SK-N-SH treated with all-trans-retinoic acid at 6 μM for 48 hours (cell line): Measurements from ENCODE around the gene CMTR1.

ENCODE experiments used
- ATAC-seq: fragments of 200-7000 bp; cut with Tn5 transposase; 3 replicates; pipeline ENCODE4 v1.9.1; 2020; ENCODE audit warnings: mild to moderate bottlenecking, moderate library complexity
- ARNTL ChIP-seq: fragments of 450-650 bp; formaldehyde crosslinking; IDR thresholded peaks from 2 replicates; pipeline ENCODE4 v1.5.0; 2020; ENCODE audit warnings: low read depth, mild to moderate bottlenecking, moderate library complexity, borderline replicate concordance
- BACH2 ChIP-seq: fragments of 250-450 bp; sonication (Bioruptor Pico); IDR thresholded peaks from 2 replicates; pipeline ENCODE4 v1.9.0; 2021; ENCODE audit warnings: mild to moderate bottlenecking, borderline replicate concordance
- CSDC2 ChIP-seq: fragments of 250-450 bp; sonication (Bioruptor Pico); IDR thresholded peaks from 2 replicates; pipeline ENCODE4 v1.5.0; 2020; ENCODE audit warnings: mild to moderate bottlenecking, moderate library complexity
- CSRNP3 ChIP-seq: fragments of 250-450 bp; sonication (Bioruptor Pico); IDR thresholded peaks from 2 replicates; pipeline ENCODE4 v1.5.1; 2021; ENCODE audit warnings: mild to moderate bottlenecking, moderate library complexity
- ESRRG ChIP-seq: fragments of 250-450 bp; sonication (Bioruptor Pico); IDR thresholded peaks from 2 replicates; pipeline ENCODE4 v1.6.1; 2021; ENCODE audit warnings: mild to moderate bottlenecking
- ISL1 ChIP-seq: fragments of 250-450 bp; sonication (Bioruptor Pico); IDR thresholded peaks from 2 replicates; pipeline ENCODE4 v2.1.2; 2022; ENCODE audit warnings: mild to moderate bottlenecking, moderate library complexity
- PPARA ChIP-seq: fragments of 250-450 bp; sonication (Bioruptor Pico); IDR thresholded peaks from 2 replicates; pipeline ENCODE4 v1.5.0; 2020; ENCODE audit warnings: mild to moderate bottlenecking, borderline replicate concordance
- RARB ChIP-seq: fragments of 250-450 bp; sonication (Bioruptor Pico); IDR thresholded peaks from 2 replicates; pipeline ENCODE4 v1.8.0; 2021; ENCODE audit warnings: mild to moderate bottlenecking, moderate library complexity
- SNAI2 ChIP-seq: fragments of 250-450 bp; sonication (Bioruptor Pico); IDR thresholded peaks from 2 replicates; pipeline ENCODE4 v1.5.0; 2020; ENCODE audit warnings: mild to moderate bottlenecking, moderate library complexity
- TCF4 ChIP-seq: fragments of 250-450 bp; sonication (Bioruptor Pico); IDR thresholded peaks from 2 replicates; pipeline ENCODE4 v1.8.0; 2021; ENCODE audit warnings: mild to moderate bottlenecking, moderate library complexity, borderline replicate concordance
- TSHZ2 ChIP-seq: fragments of 250-450 bp; sonication (Bioruptor Pico); IDR thresholded peaks from 2 replicates; pipeline ENCODE4 v1.5.0; 2020; ENCODE audit warnings: mild to moderate bottlenecking, moderate library complexity
- ZFP30 ChIP-seq: fragments of 450-650 bp; formaldehyde crosslinking; IDR thresholded peaks from 2 replicates; pipeline ENCODE4 v1.5.0; 2022; ENCODE audit warnings: mild to moderate bottlenecking, moderate library complexity
- ZNF565 ChIP-seq: fragments of 450-650 bp; formaldehyde crosslinking; conservative IDR thresholded peaks from 2 replicates; pipeline ENCODE4 v1.5.0; 2020; ENCODE audit warnings: low read depth, mild to moderate bottlenecking, moderate library complexity
- ZNF70 ChIP-seq: fragments of 450-650 bp; formaldehyde crosslinking; IDR thresholded peaks from 2 replicates; pipeline ENCODE4 v1.5.0; 2020; ENCODE audit warnings: mild to moderate bottlenecking, moderate library complexity
- TF ChIP-seq, protein P1 (sequence below): fragments of 250-450 bp; sonication (Bioruptor Pico); IDR thresholded peaks from 2 replicates; pipeline ENCODE4 v1.5.1; 2020; ENCODE audit warnings: low read depth, mild to moderate bottlenecking, moderate library complexity
- TF ChIP-seq, protein P2 (sequence below): fragments of 250-450 bp; sonication (Bioruptor Pico); IDR thresholded peaks from 2 replicates; pipeline ENCODE4 v1.8.0; 2021; ENCODE audit warnings: low read depth, mild to moderate bottlenecking, moderate library complexity, borderline replicate concordance

CMTR1 gene

GRCh38 chr6:37480951-37481534 is 48.0 kb downstream of the CMTR1 start:
- TF ChIP-seq ZNF565 (CRISPR knock-in tag) (no peak), ZFP30 (no peak), TSHZ2 (CRISPR knock-in tag) (no peak)
- no peak for ATAC-seq

DNA sequence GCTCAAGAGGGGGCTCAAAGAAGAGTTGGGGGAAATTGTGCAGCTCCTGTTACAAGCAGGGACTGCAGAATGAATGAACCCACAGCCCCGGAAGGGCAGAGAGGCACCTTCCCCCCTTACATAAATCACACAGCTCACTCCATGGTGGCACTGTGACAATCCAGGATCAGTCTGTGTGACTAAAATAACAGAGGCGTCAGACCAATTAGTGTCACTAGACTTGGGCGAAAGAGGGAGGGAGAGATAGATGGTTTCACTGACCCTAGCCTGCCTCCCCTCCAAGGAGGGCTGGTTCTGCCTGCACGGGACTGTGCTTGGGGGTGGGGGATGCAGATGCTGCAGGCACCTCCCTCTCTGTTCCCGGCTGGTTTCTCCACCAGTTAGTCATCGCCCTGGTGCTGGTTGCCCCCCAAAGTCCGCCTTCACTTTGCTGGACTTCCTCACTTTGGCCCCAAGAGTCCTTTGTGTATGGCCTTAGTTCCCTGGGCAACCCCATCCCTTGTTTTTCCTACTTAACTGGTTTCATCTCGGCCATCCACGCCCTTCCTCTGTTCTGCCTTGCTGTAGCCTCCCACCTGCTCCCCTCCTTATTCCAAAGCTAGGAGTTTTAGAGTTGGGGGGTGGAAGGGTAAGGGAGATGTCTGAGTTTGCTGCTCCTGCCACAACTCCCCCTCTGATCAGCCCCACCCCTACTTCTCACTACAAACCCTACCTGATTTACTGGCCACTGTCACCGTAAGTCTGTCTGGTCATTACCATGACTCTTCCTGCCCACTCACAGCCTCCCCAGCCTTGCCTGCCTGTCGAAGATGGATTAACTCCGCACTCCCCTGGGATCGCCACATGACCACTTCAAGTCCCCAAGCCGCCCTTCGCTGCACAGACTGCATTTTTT is 48.9 kb downstream of the CMTR1 start:
- no peak for TF ChIP-seq RARB (CRISPR knock-in tag)
- no peak for TF ChIP-seq ARNTL (CRISPR knock-in tag)
- TF ChIP-seq CSRNP3 (CRISPR knock-in tag): no peak
- TF ChIP-seq BACH2 (CRISPR knock-in tag): no peak
- no peak for TF ChIP-seq ZNF70 (CRISPR knock-in tag)
- no peak for TF ChIP-seq SNAI2 (CRISPR knock-in tag)
- no peak for TF ChIP-seq ISL1 (CRISPR knock-in tag)
- TF ChIP-seq TCF4 (CRISPR knock-in tag): no peak
- TF ChIP-seq PPARA (CRISPR knock-in tag): no peak
- TF ChIP-seq TSHZ2 (CRISPR knock-in tag): no peak
- TF ChIP-seq CSDC2 (CRISPR knock-in tag): no peak
- TF ChIP-seq, protein P1, sequence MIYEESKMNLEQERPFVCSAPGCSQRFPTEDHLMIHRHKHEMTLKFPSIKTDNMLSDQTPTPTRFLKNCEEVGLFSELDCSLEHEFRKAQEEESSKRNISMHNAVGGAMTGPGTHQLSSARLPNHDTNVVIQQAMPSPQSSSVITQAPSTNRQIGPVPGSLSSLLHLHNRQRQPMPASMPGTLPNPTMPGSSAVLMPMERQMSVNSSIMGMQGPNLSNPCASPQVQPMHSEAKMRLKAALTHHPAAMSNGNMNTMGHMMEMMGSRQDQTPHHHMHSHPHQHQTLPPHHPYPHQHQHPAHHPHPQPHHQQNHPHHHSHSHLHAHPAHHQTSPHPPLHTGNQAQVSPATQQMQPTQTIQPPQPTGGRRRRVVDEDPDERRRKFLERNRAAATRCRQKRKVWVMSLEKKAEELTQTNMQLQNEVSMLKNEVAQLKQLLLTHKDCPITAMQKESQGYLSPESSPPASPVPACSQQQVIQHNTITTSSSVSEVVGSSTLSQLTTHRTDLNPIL: no peak
- TF ChIP-seq, protein P2, sequence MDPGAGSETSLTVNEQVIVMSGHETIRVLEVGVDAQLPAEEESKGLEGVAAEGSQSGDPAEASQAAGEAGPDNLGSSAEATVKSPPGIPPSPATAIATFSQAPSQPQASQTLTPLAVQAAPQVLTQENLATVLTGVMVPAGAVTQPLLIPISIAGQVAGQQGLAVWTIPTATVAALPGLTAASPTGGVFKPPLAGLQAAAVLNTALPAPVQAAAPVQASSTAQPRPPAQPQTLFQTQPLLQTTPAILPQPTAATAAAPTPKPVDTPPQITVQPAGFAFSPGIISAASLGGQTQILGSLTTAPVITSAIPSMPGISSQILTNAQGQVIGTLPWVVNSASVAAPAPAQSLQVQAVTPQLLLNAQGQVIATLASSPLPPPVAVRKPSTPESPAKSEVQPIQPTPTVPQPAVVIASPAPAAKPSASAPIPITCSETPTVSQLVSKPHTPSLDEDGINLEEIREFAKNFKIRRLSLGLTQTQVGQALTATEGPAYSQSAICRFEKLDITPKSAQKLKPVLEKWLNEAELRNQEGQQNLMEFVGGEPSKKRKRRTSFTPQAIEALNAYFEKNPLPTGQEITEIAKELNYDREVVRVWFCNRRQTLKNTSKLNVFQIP (CRISPR knock-in tag): no peak
- TF ChIP-seq, all 23 proteins: peak for 0
- no peak for ATAC-seq

DNA sequence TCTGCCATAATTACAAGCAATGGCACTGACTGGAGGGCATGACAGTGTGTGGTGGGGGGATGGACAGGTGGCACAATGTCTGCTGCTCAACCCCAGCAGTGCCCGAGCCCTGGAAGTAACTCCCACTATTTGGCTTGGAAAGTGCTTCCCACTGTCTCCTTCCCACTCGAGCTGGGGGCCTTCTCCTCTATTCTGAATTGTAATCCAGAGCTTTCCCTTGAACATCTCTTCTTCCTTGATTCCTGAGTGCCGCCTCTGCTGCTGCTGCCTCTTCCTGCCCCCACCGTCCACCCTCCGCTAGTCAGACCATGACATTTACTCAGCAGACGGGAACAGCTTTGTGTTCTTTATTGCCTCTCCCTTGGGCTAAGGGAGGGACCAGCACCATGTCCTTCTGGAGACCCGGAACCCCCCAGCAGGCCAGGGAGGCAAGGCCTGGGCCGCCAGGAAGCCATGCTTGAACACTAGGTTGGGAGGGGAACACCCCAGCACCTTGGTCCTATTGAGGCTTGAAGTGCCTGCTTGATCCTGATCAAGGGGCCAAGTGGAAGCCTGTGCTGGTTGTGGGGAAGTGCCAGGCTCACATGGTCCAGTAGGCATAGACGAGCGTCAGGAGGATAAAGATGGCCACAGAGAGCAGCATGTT is 49.7 kb downstream of the CMTR1 start:
- no peak for ATAC-seq
- no peak for TF ChIP-seq ESRRG (CRISPR knock-in tag)
- no peak for TF ChIP-seq ZFP30
- TF ChIP-seq SNAI2 (CRISPR knock-in tag): no peak
- no peak for TF ChIP-seq CSDC2 (CRISPR knock-in tag)
- no peak for TF ChIP-seq ARNTL (CRISPR knock-in tag)
